ENCODE data around the gene TRIM14.

TRIM14 gene

GRCh38 chr9:98152526-98152925, 33.5 kb upstream of the TRIM14 start:
- Histone ChIP-seq H3K9me3 (ENCODE audit: control insufficient read depth, low read length) (no peaks in the 10 kb centered on the region), H3K4me3 (ENCODE audit: extremely low read depth, insufficient read depth, low read length, poor library complexity, severe bottlenecking) (no peak overlapping the region), H3K4me1 (ENCODE audit: control insufficient read depth, insufficient read depth, low read length, poor library complexity, severe bottlenecking) (peaks cover 7% of the 10 kb centered on the region), H3K36me3 (ENCODE audit: control insufficient read depth, insufficient read depth, low read length) (peaks cover 20% of the 10 kb centered on the region), H3K27ac (ENCODE audit: low read depth, low read length, severe bottlenecking) (no peak overlapping the region)

DNA sequence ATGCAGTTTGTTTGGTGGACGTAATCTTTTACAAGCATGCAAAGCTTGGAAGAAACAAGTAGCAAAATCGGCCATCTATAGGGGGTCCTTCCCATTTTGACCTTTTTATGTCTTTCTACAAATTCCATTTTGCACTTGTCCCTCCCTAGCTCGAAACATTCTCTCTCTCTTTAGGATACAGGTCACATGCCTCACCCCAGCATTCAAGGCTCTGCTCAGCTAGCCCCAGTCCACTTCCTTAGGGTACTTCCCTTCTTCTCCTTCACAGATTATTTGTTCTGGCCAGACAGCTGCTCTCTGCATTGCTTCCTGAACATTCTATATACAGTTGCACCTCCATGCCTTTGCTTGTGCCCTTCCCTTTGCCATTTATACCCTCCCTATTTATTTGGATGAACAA, 31.7 kb upstream of the TRIM14 start:
- no peak overlapping the region for H3K27ac ChIP-seq (ENCODE audit: low read depth, low read length, severe bottlenecking)
- no peaks in the 10 kb centered on the region for H3K9me3 ChIP-seq (ENCODE audit: control insufficient read depth, low read length)
- no peak overlapping the region for H3K4me3 ChIP-seq (ENCODE audit: extremely low read depth, insufficient read depth, low read length, poor library complexity, severe bottlenecking)
- H3K36me3 ChIP-seq (ENCODE audit: control insufficient read depth, insufficient read depth, low read length), result peaks cover 11% of the 10 kb centered on the region
- peaks cover 9% of the 10 kb centered on the region for H3K4me1 ChIP-seq (ENCODE audit: control insufficient read depth, insufficient read depth, low read length, poor library complexity, severe bottlenecking)
- 92 to 100% methylated on average over 1 to 3 of the region's 3 CpGs for WGBS, 2 experiments (ENCODE audit: insufficient coverage in 2 of 2)

- 89 to 96% methylated on average over 6 to 7 of the region's 7 CpGs for WGBS, 2 experiments (ENCODE audit: insufficient coverage in 2 of 2)
- no peak overlapping the region for H3K4me3 ChIP-seq (ENCODE audit: extremely low read depth, insufficient read depth, low read length, poor library complexity, severe bottlenecking)
- H3K4me1 ChIP-seq (ENCODE audit: control insufficient read depth, insufficient read depth, low read length, poor library complexity, severe bottlenecking), result peaks cover 9% of the 10 kb centered on the region
- peaks cover 11% of the 10 kb centered on the region for H3K36me3 ChIP-seq (ENCODE audit: control insufficient read depth, insufficient read depth, low read length)
- H3K27ac ChIP-seq (ENCODE audit: low read depth, low read length, severe bottlenecking), result no peak overlapping the region
- H3K9me3 ChIP-seq (ENCODE audit: control insufficient read depth, low read length), result no peaks in the 10 kb centered on the region
Observed at GRCh38 chr9:98150164-98150563, 31.1 kb upstream of the TRIM14 start.

DNA sequence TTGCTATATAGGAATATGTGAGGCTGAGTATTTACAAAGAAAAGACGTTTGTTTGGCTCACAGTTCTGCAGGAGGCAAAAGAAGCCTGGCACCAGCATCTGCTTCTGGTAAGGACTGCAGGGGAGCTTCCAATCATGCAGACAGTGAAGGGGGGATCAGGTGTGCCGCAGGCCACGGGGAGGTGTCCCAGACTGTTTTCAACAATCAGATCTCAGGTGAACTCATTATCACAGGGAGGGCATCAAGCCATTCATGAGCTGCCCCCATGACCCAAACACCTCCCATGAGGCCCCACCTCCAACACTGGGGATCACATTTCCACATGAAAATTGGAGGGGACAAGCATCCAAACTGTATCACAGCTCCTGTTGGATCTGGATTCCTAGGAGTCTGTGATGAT, 30.4 kb upstream of the TRIM14 start:
- H3K9me3 ChIP-seq (ENCODE audit: control insufficient read depth, low read length), result no peaks in the 10 kb centered on the region
- H3K27ac ChIP-seq (ENCODE audit: low read depth, low read length, severe bottlenecking), result no peak overlapping the region
- no peak overlapping the region for H3K4me3 ChIP-seq (ENCODE audit: extremely low read depth, insufficient read depth, low read length, poor library complexity, severe bottlenecking)
- 85 to 89% methylated on average over 3 of the region's 3 CpGs for WGBS, 2 experiments (ENCODE audit: insufficient coverage in 2 of 2)
- H3K36me3 ChIP-seq (ENCODE audit: control insufficient read depth, insufficient read depth, low read length), result peaks cover 12% of the 10 kb centered on the region
- H3K4me1 ChIP-seq (ENCODE audit: control insufficient read depth, insufficient read depth, low read length, poor library complexity, severe bottlenecking), result peaks cover 9% of the 10 kb centered on the region

DNA sequence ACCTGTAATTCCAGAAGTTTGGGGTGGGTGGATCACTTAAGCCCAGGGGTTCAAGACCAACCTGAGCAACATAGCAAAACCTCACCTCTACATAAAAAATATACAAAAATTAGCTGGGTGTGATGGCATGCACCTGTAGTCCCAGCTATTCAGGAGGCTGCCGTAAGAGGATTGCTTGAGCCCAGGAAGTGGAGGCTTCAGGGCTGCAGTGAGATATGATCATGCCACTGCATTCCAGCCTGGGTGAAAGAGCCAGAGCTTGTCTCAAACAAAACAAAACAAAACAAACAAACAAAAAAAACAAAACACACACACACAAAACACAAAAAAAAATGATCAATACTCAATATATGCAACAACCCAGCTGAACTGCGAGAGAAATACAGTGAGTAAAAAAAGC, 29.5 kb upstream of the TRIM14 start:
- 90 to 100% methylated on average over 1 of the region's 2 CpGs for WGBS, 2 experiments (ENCODE audit: insufficient coverage in 2 of 2)
- no peak overlapping the region for H3K27ac ChIP-seq (ENCODE audit: low read depth, low read length, severe bottlenecking)
- no peak overlapping the region for H3K4me3 ChIP-seq (ENCODE audit: extremely low read depth, insufficient read depth, low read length, poor library complexity, severe bottlenecking)

DNA sequence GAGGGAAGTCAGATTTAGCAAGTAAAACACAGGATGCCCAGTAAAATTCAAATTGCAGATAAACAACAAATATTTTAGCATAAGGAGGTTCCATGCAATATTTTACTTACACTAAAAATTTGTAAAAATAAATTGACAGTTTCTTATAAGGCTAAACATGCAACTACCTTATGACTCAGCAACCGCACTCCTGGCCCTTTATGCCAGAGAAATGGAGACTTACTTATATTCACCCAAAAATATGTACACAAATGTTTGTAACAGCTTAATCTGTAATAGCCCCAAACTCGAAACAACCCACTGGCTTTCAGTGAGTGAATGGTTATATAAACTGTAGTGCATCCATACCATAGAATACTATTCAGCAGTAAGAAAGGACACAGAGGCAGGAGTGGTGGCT, 28.6 kb upstream of the TRIM14 start:
- Histone ChIP-seq H3K27ac (ENCODE audit: low read depth, low read length, severe bottlenecking) (no peak overlapping the region), H3K4me1 (ENCODE audit: control insufficient read depth, insufficient read depth, low read length, poor library complexity, severe bottlenecking) (peaks cover 9% of the 10 kb centered on the region)
- WGBS, 2 experiments (ENCODE audit: insufficient coverage in 2 of 2), result 80% methylated on average over 1 of the region's 2 CpGs; no CpG with 5 or more reads in 1 of the 2 experiments

More for the DNA sequence above, 29.5 kb upstream of the TRIM14 start:
- peaks cover 14% of the 10 kb centered on the region for H3K36me3 ChIP-seq (ENCODE audit: control insufficient read depth, insufficient read depth, low read length)
- peaks cover 9% of the 10 kb centered on the region for H3K4me1 ChIP-seq (ENCODE audit: control insufficient read depth, insufficient read depth, low read length, poor library complexity, severe bottlenecking)
- no peaks in the 10 kb centered on the region for H3K9me3 ChIP-seq (ENCODE audit: control insufficient read depth, low read length)

DNA sequence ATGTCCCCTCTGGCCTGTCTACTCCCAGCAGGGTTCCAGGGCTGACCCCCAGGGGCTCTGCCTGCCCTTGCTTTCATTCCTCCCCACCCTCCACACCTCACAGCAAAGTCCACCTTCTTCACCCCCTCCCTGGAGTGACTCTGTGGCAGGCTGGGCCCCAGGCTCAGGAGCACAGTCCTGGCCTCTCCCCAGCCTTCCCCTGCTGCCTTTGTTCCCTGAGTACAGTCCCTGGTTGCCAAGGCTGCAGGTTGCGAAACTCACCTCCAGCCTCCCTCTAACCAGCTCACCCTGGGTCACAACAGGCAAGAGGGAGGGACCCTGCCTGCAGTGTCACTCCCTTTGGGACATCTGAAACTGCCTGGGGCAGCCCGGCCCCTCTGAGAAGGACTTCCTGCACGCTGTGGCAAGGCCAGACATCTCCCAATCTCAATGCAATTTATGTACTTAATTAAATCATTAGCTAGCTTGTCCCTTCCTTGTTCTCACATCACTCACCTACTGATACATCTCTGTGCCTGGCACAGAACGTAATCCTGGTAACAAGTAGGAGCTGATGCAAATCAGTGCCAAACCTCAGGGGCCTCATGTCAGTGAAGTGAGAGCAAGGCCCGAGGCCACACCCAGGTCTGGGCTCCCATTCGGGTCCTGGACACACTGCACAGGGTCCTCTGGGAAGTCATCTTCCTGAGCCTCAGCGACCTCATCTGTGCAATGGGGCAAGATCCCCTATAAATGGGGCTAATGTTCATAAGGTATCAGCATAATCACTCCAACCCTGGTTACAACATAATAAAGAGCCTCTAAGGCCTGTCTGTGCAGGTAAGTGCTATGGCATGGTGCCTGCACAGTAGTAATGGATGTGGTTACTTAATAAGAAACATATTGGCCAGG, 27.3 kb upstream of the TRIM14 start:
- peaks cover 9% of the 10 kb centered on the region for H3K4me1 ChIP-seq (ENCODE audit: control insufficient read depth, insufficient read depth, low read length, poor library complexity, severe bottlenecking)
- H3K4me3 ChIP-seq (ENCODE audit: extremely low read depth, insufficient read depth, low read length, poor library complexity, severe bottlenecking), result no peak overlapping the region
- no peaks in the 10 kb centered on the region for H3K9me3 ChIP-seq (ENCODE audit: control insufficient read depth, low read length)
- H3K27ac ChIP-seq (ENCODE audit: low read depth, low read length, severe bottlenecking), result no peak overlapping the region
- 93 to 97% methylated on average over 6 to 7 of the region's 7 CpGs for WGBS, 2 experiments (ENCODE audit: insufficient coverage in 2 of 2)
- H3K36me3 ChIP-seq (ENCODE audit: control insufficient read depth, insufficient read depth, low read length), result peaks cover 7% of the 10 kb centered on the region

More for the DNA sequence above, 28.6 kb upstream of the TRIM14 start:
- Histone ChIP-seq H3K9me3 (ENCODE audit: control insufficient read depth, low read length) (no peaks in the 10 kb centered on the region), H3K36me3 (ENCODE audit: control insufficient read depth, insufficient read depth, low read length) (peaks cover 12% of the 10 kb centered on the region), H3K4me3 (ENCODE audit: extremely low read depth, insufficient read depth, low read length, poor library complexity, severe bottlenecking) (no peak overlapping the region)

DNA sequence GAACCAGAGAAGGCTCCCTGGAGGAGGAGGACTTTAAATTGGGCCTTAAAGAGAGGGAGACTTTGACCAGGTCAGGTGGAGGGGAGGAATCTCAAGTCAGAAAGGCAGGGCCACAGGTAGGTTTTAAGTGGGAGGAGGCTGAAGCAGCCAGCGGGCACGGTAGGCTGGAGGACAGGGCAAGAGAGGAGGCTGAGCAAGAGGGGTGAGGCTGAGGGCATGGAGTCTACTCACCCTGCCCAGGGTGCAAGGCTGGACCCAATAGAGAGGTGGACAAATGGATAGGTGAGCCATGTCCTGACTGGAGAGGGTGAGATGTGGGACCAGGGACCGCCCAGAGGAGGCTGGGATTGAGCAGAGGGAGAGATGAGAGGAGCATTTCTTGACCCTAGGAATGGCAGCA, 25.6 kb upstream of the TRIM14 start:
- Histone ChIP-seq H3K4me3 (ENCODE audit: extremely low read depth, insufficient read depth, low read length, poor library complexity, severe bottlenecking) (no peak overlapping the region), H3K27ac (ENCODE audit: low read depth, low read length, severe bottlenecking) (no peak overlapping the region), H3K4me1 (ENCODE audit: control insufficient read depth, insufficient read depth, low read length, poor library complexity, severe bottlenecking) (peaks cover 9% of the 10 kb centered on the region), H3K36me3 (ENCODE audit: control insufficient read depth, insufficient read depth, low read length) (peaks cover 7% of the 10 kb centered on the region), H3K9me3 (ENCODE audit: control insufficient read depth, low read length) (no peaks in the 10 kb centered on the region)
- WGBS, 2 experiments (ENCODE audit: insufficient coverage in 2 of 2), result 85 to 100% methylated on average over 2 of the region's 3 CpGs

- H3K4me1 ChIP-seq (ENCODE audit: control insufficient read depth, insufficient read depth, low read length, poor library complexity, severe bottlenecking), result peaks cover 8% of the 10 kb centered on the region
- H3K4me3 ChIP-seq (ENCODE audit: extremely low read depth, insufficient read depth, low read length, poor library complexity, severe bottlenecking), result no peak overlapping the region
- peaks cover 7% of the 10 kb centered on the region for H3K36me3 ChIP-seq (ENCODE audit: control insufficient read depth, insufficient read depth, low read length)
- no peak overlapping the region for H3K27ac ChIP-seq (ENCODE audit: low read depth, low read length, severe bottlenecking)
- WGBS, 2 experiments (ENCODE audit: insufficient coverage in 2 of 2), result 83 to 92% methylated on average over 1 to 2 of the region's 4 CpGs
- H3K9me3 ChIP-seq (ENCODE audit: control insufficient read depth, low read length), result no peaks in the 10 kb centered on the region
Observed at GRCh38 chr9:98144076-98144475, 25.1 kb upstream of the TRIM14 start.

- Histone ChIP-seq H3K27ac (ENCODE audit: low read depth, low read length, severe bottlenecking) (no peak overlapping the region), H3K36me3 (ENCODE audit: control insufficient read depth, insufficient read depth, low read length) (peaks cover 7% of the 10 kb centered on the region)
- WGBS, 2 experiments (ENCODE audit: insufficient coverage in 2 of 2), result 92 to 97% methylated on average over 5 of the region's 8 CpGs
Observed at GRCh38 chr9:98142925-98143481, 24.0 kb upstream of the TRIM14 start.

More at GRCh38 chr9:98142925-98143481, 24.0 kb upstream of the TRIM14 start:
- Histone ChIP-seq H3K9me3 (ENCODE audit: control insufficient read depth, low read length) (no peaks in the 10 kb centered on the region), H3K4me1 (ENCODE audit: control insufficient read depth, insufficient read depth, low read length, poor library complexity, severe bottlenecking) (peaks cover 2% of the 10 kb centered on the region), H3K4me3 (ENCODE audit: extremely low read depth, insufficient read depth, low read length, poor library complexity, severe bottlenecking) (no peak overlapping the region)

All from mesodermal cell (in vitro differentiated cells).